B cell (primary cell): ENCODE measurements around the gene USP2.

Experiments
- CTCF ChIP-seq: fragments of 200-600 bp; IDR thresholded peaks from one replicate; pipeline ENCODE4 v1.8.0; 2022; ENCODE audit warnings: antibody characterized with exemption, mild to moderate bottlenecking
- EZH2 ChIP-seq: IDR thresholded peaks from 2 replicates; pipeline ENCODE4 v1.6.1; 2012; ENCODE audit warnings: borderline replicate concordance, low read depth, mild to moderate bottlenecking, moderate library complexity, low read length; ENCODE audit not compliant: insufficient read depth, poor library complexity, severe bottlenecking

DNA sequence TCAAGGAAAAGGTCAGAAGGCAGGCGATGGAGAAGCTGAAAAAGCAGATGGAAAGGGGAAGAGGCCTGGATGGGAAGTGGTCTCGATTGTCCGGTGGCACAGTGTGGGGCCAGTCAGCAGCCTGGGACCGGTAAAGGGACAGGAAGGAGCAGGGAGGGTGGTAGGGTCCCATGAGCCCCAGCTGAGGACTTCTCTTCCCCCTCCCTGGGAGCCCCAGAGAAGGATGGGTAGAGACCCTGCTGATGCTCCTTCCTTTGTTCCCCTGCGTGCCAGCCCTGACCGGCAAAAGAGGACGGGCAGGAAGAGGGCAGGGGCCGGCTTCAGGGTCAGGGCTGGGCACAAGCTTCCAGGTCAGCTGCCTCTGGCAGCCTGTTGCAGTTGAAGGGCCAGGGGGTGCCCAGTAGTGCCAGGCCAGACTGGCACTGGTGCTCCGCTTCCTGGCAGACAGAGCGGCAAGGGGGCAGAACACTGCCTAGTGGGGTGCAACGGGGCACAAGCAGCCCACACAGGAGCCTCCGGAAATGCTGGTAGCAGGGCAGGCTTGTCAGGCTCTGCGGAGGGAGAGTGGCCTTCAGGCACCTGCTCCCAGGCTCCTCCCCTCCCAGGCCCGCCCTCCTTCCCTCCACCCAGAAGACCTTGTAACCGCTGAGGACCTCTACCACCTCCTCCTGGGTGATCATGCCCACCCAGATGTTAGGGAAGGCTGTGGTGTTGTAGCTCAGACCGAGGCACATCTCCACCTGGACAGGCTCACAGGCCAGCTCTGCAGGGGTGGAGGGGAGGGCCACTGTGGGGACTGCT is 40.1 kb downstream of the USP2 start:
- TF ChIP-seq CTCF (no peak), EZH2 (no peak)
